ENCODE data around the gene RNF138. TPM values are rescaled to one million over a fixed set of nuclear protein-coding genes. Genes with fewer than 3 reads are reported as not detected.

RNF138 gene
- total and polyA plus RNA-seq, 10 of the 15 experiments (the other 5 are each of a cell fraction or from before 2014, with no cell fraction given) = 24.2 to 75.2 (median 40.1) TPM

DNA sequence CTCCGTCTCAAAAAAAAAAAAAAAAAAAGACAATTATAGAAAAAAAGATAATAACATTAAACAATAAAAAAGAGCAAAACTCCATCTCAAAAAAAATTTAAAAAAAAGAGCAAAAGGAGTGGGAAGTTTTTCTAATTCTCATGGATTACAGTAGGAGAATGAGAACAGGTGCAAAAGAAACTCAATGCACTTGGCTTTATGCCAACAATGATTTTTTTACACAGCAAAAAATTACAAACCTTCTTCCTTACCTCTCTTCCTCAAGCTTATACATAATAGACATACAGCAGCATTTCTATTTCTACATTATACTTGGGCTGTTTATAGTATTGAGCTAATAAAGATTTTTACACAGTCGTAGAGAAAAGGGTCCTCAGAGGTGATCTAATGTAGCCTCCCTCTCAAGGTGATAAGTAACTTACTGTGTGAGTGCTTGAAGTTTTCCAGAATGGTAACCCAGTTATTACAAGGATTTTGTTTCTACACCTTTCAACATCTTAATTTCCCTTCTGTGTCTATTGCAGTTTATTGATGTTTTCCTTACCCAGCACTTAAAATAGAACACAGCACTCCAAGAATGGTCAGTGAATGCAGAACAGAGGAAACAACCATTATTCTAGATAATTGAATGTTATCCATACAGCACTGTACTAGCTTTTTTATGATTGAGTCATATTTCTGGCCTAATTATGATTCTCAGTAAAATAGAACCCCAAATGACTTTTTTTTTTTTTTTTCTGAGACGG lies 34.9 kb upstream of the RNF138 start (continued):
- TF ChIP-seq, protein P1, sequence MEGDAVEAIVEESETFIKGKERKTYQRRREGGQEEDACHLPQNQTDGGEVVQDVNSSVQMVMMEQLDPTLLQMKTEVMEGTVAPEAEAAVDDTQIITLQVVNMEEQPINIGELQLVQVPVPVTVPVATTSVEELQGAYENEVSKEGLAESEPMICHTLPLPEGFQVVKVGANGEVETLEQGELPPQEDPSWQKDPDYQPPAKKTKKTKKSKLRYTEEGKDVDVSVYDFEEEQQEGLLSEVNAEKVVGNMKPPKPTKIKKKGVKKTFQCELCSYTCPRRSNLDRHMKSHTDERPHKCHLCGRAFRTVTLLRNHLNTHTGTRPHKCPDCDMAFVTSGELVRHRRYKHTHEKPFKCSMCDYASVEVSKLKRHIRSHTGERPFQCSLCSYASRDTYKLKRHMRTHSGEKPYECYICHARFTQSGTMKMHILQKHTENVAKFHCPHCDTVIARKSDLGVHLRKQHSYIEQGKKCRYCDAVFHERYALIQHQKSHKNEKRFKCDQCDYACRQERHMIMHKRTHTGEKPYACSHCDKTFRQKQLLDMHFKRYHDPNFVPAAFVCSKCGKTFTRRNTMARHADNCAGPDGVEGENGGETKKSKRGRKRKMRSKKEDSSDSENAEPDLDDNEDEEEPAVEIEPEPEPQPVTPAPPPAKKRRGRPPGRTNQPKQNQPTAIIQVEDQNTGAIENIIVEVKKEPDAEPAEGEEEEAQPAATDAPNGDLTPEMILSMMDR (IDR thresholded peaks at IDR 0.05 in 2 of 3, conservative IDR thresholded peaks at IDR 0.05 in 1 of 3; ENCODE audit: control insufficient read depth in 2 of 3, extremely low read depth in 1 of 3, insufficient read depth in 1 of 3, low read depth in 3 of 3, low read length in 3 of 3) = no peak
- TF ChIP-seq NR2C1 (IDR thresholded peaks at IDR 0.05) (no peak), EED (IDR thresholded peaks at IDR 0.05; ENCODE audit: low read depth) (no peak), MTA3 (IDR thresholded peaks at IDR 0.05; ENCODE audit: borderline replicate concordance, low read length) (no peak), ASH2L (IDR thresholded peaks at IDR 0.05; ENCODE audit: borderline replicate concordance, low read depth) (no peak), KAT2A (conservative IDR thresholded peaks at IDR 0.05; ENCODE audit: control insufficient read depth, low read depth, low read length) (no peak), TBL1XR1 (IDR thresholded peaks at IDR 0.05; ENCODE audit: low read depth, low read length) (no peak)
- TF ChIP-seq, protein P2, sequence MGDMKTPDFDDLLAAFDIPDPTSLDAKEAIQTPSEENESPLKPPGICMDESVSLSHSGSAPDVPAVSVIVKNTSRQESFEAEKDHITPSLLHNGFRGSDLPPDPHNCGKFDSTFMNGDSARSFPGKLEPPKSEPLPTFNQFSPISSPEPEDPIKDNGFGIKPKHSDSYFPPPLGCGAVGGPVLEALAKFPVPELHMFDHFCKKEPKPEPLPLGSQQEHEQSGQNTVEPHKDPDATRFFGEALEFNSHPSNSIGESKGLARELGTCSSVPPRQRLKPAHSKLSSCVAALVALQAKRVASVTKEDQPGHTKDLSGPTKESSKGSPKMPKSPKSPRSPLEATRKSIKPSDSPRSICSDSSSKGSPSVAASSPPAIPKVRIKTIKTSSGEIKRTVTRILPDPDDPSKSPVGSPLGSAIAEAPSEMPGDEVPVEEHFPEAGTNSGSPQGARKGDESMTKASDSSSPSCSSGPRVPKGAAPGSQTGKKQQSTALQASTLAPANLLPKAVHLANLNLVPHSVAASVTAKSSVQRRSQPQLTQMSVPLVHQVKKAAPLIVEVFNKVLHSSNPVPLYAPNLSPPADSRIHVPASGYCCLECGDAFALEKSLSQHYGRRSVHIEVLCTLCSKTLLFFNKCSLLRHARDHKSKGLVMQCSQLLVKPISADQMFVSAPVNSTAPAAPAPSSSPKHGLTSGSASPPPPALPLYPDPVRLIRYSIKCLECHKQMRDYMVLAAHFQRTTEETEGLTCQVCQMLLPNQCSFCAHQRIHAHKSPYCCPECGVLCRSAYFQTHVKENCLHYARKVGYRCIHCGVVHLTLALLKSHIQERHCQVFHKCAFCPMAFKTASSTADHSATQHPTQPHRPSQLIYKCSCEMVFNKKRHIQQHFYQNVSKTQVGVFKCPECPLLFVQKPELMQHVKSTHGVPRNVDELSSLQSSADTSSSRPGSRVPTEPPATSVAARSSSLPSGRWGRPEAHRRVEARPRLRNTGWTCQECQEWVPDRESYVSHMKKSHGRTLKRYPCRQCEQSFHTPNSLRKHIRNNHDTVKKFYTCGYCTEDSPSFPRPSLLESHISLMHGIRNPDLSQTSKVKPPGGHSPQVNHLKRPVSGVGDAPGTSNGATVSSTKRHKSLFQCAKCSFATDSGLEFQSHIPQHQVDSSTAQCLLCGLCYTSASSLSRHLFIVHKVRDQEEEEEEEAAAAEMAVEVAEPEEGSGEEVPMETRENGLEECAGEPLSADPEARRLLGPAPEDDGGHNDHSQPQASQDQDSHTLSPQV (IDR thresholded peaks at IDR 0.05) = no peak
